Pulmonary artery endothelial cell (primary cell): ENCODE data around the gene BCR. TPM values are rescaled to one million over a fixed set of nuclear protein-coding genes. Genes with fewer than 3 reads are reported as not detected.

ENCODE experiments used
- DNase-seq: peaks from one replicate; pipeline ENCODE4 v3.0.0-alpha.2; 2011; ENCODE audit warnings: low read depth, low spot score
- total RNA-seq: library from RNA; depleted of rRNA; stranded (reverse); fragments of >200 nt; gene quantifications from 2 replicates; pipeline ENCODE4 v1.2.3, GENCODE V29; 2014

BCR gene
- total RNA-seq, 1 donor from 2014 or later = 131 TPM

DNA sequence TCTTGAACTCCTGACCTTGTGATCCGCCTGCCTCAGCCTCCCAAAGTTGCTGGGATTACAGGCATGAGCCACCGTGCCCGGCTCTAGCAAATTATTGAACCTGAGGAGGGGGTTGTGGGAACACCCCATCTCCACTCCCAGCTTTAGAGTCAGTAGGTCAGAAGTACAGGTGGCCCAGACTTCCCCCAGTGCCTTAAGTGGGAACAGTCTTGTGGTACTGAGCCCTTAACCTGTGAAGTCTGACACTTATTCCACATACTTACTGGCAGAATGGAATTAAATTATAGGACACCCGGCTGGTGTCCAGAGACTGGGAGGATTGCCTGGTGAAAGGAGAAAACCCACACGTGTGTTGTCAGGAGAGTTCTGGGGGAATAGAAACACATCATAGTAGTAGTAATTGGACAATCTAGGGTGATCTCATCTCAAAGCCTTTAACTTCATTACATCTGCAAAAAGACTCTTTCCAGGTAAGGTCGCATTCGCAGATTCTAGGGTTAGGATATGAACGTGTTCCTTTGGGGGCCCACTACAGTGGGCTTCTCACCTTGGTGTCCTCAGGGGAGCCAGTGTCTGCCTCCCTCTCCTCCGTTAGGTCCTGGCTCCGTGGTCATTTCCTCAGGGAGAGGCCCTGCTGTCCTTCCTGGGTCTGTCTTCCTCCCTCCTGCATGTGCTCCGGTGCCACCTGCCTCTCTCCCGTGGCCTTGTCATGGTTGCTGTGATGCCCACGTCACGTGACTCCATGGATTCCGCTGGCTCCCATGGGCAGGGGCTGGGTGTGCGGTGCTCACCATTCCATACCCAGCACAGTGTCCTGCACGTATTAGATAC, 63.8 kb downstream of the BCR start:
- DNase-seq = no peak

DNA sequence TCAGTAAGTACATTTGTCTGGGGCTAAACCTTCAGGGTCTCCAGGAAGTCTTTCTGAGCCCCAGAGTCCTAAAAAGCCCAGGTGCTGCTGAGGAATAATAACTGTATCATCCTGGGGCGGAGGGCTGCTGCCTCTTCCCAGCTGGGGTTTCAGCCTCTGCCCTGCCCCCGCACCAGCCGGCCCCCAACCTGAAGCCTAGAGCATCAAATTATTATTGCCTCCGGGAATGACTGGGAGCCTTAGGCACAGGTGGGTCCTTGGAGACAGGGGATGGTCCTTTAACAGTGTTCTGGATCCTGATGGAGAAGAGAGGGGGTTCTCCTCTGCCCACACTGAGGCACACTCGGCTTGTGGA, 64.4 kb downstream of the BCR start:
- DNase-seq = no peak

DNA sequence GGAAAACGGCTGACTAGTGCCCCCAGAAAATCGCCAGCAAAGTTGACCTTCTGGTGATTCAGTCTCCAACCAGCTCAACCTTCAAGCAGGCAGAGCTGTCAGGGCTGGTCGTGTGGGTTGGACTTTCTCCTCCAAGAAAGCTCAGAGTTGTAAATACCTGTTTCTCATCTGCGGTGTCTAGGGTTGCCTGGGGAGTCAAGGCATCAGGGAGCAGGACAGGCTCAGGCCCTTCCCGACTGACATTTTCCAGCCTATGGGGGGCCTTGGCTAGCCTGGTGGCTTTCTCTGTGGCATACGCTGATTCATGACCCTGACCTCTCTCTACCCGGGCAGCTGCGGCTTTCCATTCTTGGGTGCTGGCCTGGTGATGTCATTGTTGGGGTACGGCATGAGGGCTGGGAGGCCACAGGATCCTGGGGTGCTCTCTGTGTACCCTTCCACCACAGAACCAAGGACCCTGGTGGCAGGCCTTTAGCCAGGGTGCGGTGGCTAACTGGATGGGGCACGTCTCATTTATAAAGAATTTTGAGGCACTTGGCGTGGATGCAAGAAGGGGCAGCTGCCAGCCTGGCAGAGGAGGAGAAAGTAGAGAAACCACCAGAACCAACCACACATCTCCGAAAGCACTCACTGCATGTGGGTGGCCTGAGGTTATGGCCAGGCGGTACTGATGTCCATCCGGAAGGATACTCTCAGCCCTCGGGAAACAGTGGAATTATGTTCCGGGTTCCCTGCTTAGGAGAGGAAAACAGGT, 64.9 kb downstream of the BCR start:
- no peak for DNase-seq

DNA sequence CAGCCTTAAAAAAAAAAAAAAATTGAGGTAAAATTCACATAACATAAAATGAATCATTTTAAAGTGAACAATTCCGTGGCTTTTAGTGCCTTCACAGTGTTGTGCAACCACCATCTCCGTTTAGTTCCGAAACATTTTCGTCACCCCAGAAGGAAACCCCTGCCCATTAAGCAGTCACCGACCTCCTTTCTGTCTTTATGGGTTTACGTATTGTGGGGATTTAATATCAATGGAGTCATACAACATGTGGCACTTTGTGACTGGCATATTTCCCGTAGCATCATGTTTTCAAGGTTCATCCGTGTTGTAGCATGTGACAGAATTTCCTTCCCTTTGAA, 65.5 kb downstream of the BCR start:
- DNase-seq = no peak

DNA sequence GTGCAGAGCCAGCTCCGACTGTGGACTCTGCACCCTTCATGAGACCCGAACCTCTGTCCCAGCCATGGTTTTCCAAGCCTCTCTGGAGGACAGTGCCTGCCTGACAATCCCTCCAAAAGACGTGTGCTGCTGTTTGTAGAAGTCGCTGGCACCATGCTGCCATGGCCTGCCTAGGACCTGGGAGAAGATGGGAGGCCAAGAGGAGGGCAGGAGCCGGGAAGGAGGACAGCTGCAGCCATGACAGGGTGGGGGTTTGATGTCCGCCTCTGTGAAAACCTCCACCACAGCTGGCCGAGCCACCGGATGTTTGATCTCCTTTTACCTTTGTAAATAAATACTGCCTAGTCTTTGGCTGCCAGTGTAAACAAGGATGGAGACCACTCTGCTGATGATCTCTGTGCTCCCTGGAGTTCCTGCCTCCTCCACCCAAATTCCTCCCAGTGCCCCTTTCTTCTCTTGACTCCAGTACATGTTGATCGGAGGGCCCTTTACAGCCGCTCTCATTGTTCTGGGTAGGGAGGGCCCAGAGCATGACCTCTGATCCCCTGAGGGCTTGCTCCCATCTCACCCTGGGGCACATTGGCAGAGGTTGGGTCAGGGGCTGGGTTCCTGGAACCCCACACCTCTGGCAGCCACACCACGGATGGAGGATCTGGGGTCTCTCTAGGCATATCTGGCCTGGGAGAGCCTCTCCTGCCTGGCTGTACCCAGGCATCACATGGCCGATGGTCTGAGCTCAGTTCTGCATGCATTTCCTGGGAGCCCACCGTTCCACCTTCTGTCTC, 66.9 kb downstream of the BCR start:
- DNase-seq = no peak

DNA sequence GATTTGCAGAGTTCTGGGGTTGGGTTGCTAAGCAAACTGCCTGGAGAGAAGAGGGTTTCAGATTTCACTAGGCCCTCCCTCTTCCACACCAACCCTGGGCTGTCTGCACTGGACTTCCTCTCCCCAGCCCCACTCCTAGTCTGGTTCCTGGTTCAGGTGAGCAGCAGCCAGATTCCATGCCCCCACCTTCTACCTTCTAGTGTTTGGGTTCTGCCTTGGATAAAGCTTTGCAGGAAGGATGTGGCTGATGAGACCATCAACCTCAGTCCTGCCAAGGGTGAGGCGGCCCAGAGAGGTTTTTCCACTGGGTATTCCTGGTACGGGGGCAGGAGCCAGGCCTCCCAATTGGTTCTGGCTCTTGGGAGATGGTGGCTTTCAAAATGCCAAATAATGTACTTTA, 68.3 kb downstream of the BCR start:
- no peak for DNase-seq

DNA sequence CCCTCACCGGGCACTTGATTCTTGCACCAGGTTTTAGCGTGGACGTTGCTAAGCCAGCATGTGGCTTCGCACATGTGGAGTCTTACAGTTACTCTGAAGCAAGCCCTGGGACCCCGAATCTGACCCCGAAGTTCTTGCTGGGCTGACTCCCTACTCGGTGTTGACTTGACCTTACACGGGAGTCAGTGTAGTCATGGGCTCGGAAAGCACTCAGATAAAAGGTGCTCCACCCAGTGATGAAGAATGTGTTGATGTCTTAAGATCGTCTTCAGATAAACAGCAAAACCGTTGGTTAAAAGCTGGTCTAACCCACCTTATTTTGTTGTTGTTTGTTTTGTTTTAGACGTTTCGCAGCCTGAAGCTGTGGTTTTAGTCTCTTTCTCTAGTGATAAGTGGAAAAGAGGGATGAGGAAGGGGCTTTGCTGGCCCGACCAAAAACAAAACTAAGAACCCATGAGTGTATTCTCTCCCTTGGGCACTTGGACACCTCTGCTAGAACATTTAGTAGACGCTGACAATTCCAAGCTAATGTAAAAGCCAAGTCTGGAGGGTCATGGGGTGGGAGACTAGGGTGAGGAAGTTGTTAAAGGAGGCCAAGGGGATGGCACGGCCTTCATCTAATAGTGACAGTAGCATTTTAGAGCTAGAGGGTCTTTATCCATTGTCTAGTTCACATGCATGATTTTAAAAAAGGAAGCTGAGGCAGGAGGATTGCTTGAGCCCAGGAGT, 69.9 kb downstream of the BCR start:
- no peak for DNase-seq

DNA sequence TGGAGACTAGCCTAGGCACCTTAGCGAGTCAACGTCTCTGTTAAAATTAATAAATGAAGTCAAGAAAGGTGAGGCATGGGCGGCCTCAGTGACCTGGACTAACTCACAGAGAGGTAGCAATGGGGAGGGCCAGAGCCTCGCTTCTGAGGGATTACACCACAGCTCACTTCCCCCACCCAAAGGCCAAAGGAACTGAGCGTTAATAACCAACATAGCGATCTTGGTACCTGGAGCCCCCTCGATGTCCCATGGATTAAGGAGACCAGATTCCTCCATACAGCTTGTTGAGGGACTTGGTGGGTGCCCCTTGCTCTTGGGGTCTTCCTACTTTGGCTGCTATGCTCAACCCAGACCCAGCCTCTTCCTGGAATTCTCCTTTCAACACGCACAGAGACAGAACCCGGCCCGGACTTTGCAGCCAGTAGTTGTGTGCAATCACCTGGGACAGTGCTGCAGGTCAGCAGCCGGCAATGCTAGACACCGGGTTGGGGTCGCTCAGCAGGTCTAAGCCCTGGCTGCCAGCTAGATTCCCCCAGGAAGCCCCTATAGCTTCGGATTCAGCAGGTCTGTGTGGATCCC, 70.6 kb downstream of the BCR start:
- DNase-seq = no peak

DNA sequence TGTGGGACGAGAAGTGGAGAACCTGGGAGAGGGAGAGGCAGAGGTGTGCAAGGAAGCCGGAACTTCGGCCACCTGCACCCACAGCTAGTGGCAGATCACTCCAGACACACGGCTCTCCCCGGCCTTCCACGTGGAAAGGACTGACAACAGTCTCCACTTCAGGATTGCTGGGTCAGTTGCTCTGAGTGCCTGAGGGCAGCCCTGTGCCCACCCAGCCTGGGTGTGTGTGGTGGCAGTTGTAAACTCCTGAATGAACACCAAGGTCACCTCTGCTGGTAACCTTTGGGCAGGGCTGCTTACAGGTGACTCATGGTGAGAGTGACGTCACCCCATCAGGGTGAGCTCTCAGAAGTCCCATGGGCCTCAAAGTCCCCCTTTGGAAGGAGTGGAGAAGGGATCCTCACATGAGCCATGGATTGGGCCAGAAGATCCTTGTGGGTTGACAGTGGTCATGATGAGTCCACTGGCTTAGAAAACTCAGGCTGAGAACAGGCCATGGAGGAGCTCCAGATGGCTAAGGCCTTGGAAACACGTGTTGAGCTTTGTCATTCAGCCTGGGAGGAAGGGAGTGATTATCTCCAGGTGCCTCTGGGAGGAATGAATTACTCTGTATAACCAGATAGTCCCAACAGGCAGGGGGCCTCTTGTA, 71.3 kb downstream of the BCR start:
- no peak for DNase-seq

DNA sequence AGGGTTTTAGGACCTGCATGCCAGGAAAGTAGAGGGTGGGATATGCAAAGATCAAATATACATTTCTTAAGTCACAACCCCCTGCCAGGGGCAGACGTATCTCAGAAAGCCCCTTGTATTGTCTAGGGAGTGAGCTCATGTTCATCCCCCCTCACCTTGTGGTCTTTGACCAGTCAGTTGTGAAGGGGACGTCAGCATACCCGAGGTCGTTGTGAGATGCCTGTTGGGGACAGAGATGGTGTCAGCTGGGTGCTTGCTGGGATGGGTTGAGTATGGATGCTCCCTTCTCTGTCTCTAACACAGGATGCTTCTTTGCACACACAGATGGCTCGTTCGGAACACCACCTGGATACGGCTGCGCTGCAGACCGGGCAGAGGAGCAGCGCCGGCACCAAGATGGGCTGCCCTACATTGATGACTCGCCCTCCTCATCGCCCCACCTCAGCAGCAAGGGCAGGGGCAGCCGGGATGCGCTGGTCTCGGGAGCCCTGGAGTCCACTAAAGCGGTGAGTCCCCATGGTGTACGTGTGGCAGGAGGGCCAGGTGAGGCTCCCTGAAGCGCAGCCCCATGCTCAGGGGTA, 73.3 kb downstream of the BCR start:
- no peak for DNase-seq

DNA sequence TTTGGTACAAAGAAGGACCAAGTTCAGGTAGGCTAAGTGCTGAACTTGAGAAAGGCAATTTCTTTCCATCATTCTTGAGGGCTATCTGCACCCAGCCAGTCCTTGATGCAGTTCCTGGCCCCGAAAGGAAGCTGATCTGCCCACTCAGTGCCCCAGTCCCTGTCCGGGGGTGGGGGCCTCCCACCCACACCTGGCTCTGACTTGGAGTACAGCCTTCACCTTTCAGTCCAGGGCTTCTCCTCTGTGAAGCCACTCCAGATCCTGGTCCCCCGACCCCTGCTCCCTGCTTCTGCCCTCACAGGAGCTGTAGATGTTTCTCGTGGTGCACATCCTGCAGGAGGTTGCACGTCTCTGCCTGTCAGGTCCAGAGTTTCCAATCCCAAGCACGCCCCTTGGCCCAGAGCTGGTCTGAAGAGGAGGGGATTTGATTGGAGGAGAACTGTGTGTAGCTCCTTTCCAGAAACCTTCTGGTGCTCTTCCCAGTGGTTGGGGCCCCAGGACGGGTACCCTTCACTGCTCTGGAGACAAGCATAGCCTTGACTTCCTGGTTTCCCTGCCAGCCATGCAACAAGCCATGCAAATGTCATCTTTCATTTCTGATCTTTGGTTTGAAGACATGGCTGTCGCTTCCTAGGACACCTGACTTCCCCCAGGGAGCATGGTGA, 75.3 kb downstream of the BCR start:
- DNase-seq = no peak

DNA sequence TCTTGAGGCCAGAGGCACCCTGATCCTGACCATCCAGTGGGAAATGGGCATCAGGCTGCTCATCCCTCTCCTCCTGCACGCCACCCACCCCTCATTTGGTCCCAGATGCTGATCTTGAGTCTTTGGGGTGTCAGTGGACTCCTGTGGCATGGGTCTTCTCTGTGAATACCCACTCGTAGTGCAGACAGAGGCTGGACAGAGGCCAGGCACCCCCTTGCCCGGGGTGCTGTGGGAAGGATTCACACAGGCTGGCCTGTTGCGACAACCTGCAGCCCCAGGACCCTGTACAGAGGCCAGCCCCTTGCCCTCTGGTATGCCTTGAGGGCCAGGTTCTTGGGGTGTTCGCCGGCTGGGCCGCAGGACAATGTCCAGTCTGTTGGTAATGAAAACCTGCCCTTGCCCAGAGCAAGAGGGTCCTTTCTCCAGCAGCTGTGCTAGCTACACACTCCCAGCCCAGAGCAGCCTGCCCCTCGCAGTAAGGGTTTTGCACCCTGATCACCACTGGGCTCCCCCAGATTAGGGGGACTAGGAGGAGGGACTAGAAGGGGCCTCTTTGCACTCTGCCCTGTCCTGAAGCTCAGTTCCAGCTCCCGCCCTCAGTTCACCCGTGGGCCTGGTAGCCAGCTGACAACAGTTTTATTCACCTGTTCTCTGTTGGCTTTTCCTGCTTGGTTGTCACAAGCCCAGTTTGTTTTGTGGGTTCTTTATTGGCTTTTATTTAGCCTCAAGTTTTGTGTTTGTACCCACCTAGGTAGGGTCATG, 76.0 kb downstream of the BCR start:
- DNase-seq = no peak

DNA sequence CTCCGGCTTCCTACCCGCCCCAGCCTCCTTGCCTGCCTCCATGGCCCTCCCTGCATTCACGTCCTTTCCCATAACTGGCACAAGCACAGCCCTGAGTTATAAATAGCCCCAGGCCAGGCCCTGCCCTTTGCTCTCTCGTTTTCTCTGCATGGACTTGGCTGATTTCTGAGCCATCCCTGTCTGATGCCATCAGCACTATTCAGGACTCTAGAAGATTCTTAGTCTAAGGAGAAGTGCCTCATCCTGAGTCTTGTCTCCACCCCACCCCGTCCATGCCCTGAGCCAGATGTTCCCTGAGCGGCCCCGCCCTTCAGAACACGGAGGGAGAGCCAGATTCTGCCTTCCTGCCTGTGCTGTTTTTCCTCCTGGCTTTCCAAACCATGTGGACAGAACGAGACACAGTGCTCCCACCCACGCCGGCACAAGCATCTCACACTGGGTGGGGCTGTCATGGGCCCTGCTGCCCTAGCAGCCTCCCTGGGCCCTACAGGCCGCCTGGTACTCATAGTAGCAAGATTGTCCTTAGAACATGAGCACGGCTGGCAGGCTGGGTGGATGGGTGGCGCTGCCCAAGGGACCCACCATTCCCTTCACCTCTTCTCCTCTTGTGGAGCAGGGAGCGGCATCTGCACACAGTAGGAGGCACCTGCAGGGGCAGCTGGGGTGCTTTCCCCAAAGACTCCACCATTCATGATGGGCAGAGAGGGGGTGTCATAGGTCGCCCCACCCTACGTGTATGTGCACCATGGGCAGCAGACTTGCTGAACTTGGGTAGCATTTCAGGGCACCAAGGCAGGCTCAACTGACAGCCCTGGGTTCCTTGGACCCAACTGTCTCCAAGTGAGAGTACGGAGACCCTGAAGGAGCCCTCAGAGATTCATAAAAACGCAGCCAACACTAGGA, 76.9 kb downstream of the BCR start:
- DNase-seq = no peak

DNA sequence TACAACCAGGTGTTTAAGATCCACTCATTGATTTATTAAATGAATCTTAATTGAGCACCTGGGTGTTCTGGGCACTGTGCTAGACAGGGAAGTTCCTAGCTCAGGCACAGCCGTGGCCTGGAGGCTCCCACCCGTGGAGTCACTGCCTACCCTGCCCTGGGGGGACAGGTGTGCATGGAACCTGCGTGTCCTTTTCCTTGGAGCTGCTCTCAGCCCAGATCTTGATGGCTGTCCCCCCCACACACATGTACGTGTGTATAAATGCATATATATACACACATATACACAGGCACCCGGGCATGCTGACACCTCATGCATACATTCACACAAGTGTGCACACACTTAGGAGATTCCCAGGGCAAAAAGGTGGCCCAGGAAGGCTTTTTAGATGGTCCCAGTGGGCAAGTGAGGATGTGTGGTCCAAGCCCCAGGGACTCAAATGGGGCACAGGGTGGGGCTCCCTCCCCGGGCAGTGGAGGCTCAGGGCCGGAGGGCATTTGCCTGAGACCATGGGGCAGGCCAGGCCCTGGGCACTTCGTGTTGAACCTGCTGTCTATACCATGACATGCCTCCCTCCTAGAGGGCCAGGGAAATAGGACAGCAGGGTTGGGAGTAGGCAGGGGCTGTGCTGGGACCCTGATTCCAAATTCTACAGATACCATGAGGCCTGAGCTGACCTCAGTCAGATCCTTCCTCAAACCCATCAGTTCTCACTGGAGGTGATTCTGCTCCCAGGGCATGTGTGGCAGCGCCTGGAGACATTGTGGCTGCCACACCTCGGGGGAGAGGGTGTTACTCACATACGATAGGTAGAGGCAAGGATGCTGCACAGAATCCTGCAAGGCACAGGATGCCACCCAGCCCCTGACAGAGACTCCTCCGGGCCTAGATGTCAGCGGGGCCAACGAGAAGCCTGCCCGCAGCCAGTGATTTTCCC, 77.8 kb downstream of the BCR start:
- DNase-seq = no peak

DNA sequence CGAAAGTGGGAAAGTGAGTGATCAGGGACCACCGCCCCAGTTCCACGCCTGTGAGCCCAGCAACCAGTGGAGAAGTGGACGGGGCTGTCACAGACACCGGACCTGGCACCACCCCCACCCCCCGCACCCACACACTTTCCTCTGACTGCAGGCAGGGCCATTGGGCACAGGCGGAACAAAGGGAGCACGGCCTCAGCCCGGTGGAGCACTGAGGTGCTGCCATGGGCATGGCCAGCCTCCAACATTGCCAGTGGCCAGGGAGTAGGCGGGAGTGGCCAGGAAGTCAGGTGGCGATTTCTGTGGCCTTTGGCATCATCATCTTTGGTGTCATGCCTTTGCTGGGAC, 78.5 kb downstream of the BCR start:
- no peak for DNase-seq

DNA sequence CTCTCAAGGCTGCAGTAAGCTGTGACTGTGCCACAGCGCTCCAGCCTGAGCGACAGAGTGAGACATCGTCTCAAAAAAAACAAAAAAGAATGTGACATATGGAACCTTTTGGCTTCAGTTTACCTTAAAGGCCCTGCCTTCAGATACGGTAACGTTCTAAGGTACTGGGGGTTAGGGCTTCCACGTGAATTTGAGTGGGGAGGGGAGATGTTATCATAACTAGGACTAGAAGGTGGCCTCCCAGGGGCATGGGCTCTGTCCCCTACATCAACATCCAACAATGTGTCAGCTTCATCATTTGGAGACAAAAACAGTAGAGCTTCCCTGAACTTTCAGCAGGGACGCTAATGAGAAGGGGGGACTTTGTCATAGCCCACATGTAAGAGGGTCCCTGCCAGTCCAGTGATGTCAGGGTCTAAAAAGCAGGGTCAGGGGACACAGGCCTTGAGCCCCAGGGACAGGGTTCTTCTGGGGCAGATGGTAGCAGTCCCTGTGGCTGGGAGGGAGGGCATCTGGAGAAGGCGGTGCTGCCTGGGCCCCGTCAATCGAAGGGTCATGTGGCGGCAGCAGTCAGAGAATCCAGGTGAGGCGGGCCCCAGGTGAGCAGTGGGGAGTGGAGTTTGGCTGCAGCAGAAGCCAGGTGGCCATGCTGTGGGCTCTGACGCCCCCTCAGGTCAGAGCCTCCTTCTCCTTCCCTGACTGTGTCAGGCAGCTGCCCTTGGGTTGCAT, 79.8 kb downstream of the BCR start:
- DNase-seq = no peak
